ENCODE results near the gene GGCT.

GRCh38 chr7:30524545-30524944 lies 19.9 kb upstream of the GGCT start:
- no peak for TF ChIP-seq POLR2A (IDR thresholded peaks at IDR 0.05)
- TF ChIP-seq, protein P1, sequence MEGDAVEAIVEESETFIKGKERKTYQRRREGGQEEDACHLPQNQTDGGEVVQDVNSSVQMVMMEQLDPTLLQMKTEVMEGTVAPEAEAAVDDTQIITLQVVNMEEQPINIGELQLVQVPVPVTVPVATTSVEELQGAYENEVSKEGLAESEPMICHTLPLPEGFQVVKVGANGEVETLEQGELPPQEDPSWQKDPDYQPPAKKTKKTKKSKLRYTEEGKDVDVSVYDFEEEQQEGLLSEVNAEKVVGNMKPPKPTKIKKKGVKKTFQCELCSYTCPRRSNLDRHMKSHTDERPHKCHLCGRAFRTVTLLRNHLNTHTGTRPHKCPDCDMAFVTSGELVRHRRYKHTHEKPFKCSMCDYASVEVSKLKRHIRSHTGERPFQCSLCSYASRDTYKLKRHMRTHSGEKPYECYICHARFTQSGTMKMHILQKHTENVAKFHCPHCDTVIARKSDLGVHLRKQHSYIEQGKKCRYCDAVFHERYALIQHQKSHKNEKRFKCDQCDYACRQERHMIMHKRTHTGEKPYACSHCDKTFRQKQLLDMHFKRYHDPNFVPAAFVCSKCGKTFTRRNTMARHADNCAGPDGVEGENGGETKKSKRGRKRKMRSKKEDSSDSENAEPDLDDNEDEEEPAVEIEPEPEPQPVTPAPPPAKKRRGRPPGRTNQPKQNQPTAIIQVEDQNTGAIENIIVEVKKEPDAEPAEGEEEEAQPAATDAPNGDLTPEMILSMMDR (IDR thresholded peaks at IDR 0.05 in 4 of 5, conservative IDR thresholded peaks at IDR 0.05 in 1 of 5) = no peak

All from gastrocnemius medialis (tissue), 4 donors.